ENCODE data around the gene RNF144A. TPM values are rescaled to one million over a fixed set of nuclear protein-coding genes. Genes with fewer than 3 reads are reported as not detected.

Gene RNF144A
- total and polyA plus RNA-seq, 2 experiments from 2014 or later: 5.4 to 10.1 TPM

DNA sequence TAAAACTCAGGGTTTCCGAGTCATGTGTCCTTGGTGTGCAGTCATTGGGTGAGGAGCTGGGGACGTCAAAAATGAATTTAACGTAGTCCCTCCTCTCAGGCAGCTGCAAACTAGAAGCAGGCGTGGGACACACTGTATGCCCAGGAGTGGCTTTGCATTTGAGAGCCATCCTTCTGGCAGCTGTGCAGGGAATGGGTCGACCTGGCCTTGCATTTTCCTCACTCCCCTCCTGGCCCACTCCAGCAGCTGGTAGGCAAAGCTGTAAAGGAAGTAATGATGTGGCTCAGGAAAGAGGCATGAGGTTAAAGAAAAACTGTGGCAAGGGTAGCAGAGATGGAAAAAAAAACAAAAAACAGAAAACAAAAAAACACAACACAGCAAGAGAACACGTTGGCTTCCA, 46.5 kb downstream of the RNF144A start:
- H3K4me2 ChIP-seq: no peak overlapping the region
- H2AFZ ChIP-seq: no peak overlapping the region
- TF ChIP-seq, protein P1, sequence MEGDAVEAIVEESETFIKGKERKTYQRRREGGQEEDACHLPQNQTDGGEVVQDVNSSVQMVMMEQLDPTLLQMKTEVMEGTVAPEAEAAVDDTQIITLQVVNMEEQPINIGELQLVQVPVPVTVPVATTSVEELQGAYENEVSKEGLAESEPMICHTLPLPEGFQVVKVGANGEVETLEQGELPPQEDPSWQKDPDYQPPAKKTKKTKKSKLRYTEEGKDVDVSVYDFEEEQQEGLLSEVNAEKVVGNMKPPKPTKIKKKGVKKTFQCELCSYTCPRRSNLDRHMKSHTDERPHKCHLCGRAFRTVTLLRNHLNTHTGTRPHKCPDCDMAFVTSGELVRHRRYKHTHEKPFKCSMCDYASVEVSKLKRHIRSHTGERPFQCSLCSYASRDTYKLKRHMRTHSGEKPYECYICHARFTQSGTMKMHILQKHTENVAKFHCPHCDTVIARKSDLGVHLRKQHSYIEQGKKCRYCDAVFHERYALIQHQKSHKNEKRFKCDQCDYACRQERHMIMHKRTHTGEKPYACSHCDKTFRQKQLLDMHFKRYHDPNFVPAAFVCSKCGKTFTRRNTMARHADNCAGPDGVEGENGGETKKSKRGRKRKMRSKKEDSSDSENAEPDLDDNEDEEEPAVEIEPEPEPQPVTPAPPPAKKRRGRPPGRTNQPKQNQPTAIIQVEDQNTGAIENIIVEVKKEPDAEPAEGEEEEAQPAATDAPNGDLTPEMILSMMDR (IDR thresholded peaks at IDR 0.05; ENCODE audit: poor library complexity): no peak
- TF ChIP-seq EZH2phosphoT487 (IDR thresholded peaks at IDR 0.05; ENCODE audit: low read depth, severe bottlenecking, unreplicated experiment) (no peak), EZH2 (IDR thresholded peaks at IDR 0.05; ENCODE audit: borderline replicate concordance) (no peak)
- whole genome bisulfite sequencing (ENCODE audit: low lambda C conversion rate, missing lambda C conversion rate): 96% methylated on average over 6 of the region's 6 CpGs
- H4K20me1 ChIP-seq (ENCODE audit: insufficient read depth, poor library complexity, severe bottlenecking): no peaks in the 10 kb centered on the region
- no peak overlapping the region for H3K27ac ChIP-seq
- no peaks in the 10 kb centered on the region for H3K9me3 ChIP-seq (ENCODE audit: low read depth)
- no peaks in the 10 kb centered on the region for H3K27me3 ChIP-seq
- H3K36me3 ChIP-seq (replicated peaks; ENCODE audit: insufficient read depth, low read depth): no peaks in the 10 kb centered on the region
- no peak overlapping the region for H3K4me3 ChIP-seq
- H3K9me2 ChIP-seq (replicated peaks; ENCODE audit: insufficient read depth): no peaks in the 10 kb centered on the region
- no peaks in the 10 kb centered on the region for H3K79me2 ChIP-seq
- no peaks in the 10 kb centered on the region for H3K4me1 ChIP-seq (ENCODE audit: insufficient read depth)
- no peak for DNase-seq (ENCODE audit: low spot score)

DNA sequence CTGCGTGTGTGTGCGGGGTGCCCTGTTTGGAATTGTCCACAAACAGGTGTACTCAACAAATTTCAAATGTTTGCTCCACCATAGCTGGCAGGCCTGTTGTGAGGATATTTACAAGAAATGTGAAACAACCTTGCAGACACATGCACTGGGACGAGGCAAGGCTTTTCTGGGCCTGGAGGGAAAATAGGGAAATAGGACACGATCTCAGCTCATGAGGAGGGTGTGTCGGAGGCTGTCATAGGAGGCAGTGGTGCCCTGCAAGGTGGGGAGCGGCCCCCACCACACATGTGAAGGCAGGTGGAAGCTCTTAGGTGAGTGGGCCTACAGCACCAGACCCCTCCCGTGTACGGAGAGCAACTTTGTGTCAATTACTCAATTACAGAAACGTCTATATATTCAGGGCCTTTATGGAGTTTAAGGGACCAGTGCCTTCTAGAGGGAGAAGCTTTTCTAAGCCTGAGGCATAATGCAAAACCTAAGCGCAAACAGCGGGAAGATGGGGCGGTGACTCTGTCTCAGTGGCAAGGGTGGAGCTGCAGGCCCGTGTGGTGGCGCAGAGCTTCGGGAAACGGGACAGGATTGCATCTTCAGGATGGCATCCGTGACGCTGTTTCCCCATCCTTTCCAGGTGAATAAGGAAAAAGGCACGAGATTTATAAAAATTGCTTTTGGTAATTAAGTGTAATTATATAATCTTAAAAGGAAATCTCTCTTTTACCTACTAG, 48.0 kb downstream of the RNF144A start:
- Histone ChIP-seq H3K27ac (no peak overlapping the region), H3K4me1 (ENCODE audit: insufficient read depth) (no peaks in the 10 kb centered on the region), H3K27me3 (no peaks in the 10 kb centered on the region), H2AFZ (no peak overlapping the region), H3K4me2 (no peak overlapping the region), H3K4me3 (no peak overlapping the region), H3K36me3 (replicated peaks; ENCODE audit: insufficient read depth, low read depth) (no peaks in the 10 kb centered on the region), H4K20me1 (ENCODE audit: insufficient read depth, poor library complexity, severe bottlenecking) (no peaks in the 10 kb centered on the region), H3K9me3 (ENCODE audit: low read depth) (no peaks in the 10 kb centered on the region), H3K79me2 (no peaks in the 10 kb centered on the region), H3K9me2 (replicated peaks; ENCODE audit: insufficient read depth) (no peaks in the 10 kb centered on the region)
- no peak for DNase-seq (ENCODE audit: low spot score)
- TF ChIP-seq EZH2 (IDR thresholded peaks at IDR 0.05; ENCODE audit: borderline replicate concordance) (no peak), EZH2phosphoT487 (IDR thresholded peaks at IDR 0.05; ENCODE audit: low read depth, severe bottlenecking, unreplicated experiment) (no peak)
- TF ChIP-seq, protein P1 (IDR thresholded peaks at IDR 0.05; ENCODE audit: poor library complexity): no peak
- 95% methylated on average over 19 of the region's 19 CpGs for WGBS (ENCODE audit: low lambda C conversion rate, missing lambda C conversion rate)

DNA sequence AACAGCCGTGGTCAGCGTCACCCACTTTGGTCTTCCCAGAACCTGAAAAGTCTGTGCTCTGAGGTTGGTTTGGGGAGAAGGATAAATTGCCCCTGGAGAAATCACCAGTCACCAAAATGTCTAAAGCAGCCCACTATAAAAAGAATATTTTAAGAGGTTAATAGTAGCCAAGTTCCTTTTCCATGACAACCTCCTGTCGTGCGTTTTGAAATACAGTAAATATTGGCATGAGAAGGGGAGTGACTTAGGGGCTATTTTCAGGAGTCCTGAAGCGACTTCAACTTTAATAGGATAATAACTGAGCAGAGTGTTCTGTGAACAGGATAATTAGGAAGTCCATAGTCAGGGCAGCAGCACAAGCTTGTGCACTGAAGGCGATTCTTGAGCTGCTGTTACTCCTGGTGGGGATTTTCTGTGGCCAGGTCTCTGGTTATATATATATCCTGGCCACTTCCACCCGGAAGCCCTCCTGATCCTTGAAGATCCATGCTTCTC, 49.3 kb downstream of the RNF144A start:
- TF ChIP-seq EZH2 (IDR thresholded peaks at IDR 0.05; ENCODE audit: borderline replicate concordance): no peak
- no peak for TF ChIP-seq EZH2phosphoT487 (IDR thresholded peaks at IDR 0.05; ENCODE audit: low read depth, severe bottlenecking, unreplicated experiment)
- TF ChIP-seq, protein P1 (IDR thresholded peaks at IDR 0.05; ENCODE audit: poor library complexity): no peak
- H3K4me1 ChIP-seq (ENCODE audit: insufficient read depth): no peaks in the 10 kb centered on the region
- H3K9me3 ChIP-seq (ENCODE audit: low read depth): no peaks in the 10 kb centered on the region
- no peaks in the 10 kb centered on the region for H3K27me3 ChIP-seq
- no peak overlapping the region for H3K4me3 ChIP-seq
- no peaks in the 10 kb centered on the region for H3K36me3 ChIP-seq (replicated peaks; ENCODE audit: insufficient read depth, low read depth)
- H3K27ac ChIP-seq: no peak overlapping the region
- H3K9me2 ChIP-seq (replicated peaks; ENCODE audit: insufficient read depth): no peaks in the 10 kb centered on the region
- H3K79me2 ChIP-seq: no peaks in the 10 kb centered on the region
- H2AFZ ChIP-seq: no peak overlapping the region
- H4K20me1 ChIP-seq (ENCODE audit: insufficient read depth, poor library complexity, severe bottlenecking): no peaks in the 10 kb centered on the region
- no peak overlapping the region for H3K4me2 ChIP-seq
- 81% methylated on average over 7 of the region's 7 CpGs for whole genome bisulfite sequencing (ENCODE audit: low lambda C conversion rate, missing lambda C conversion rate)
- no peak for DNase-seq (ENCODE audit: low spot score)
